ENCODE data around the gene TAF7. TPM values are rescaled to one million over a fixed set of nuclear protein-coding genes. Genes with fewer than 3 reads are reported as not detected.
"Not testable (repeated sequence)": the region's sequence is repeated elsewhere in the genome, so short reads cannot be mapped to it uniquely, and the experiment has no call there.

TAF7 gene
- total RNA-seq, 1 experiment from 2014 or later = 44.4 TPM

GRCh38 chr5:141338538-141339306 is 18.1 kb upstream of the TAF7 start, which contains the start of gene PCDHGA2:
PCDHGA2 (plus strand) TSS chr5:141338760.
- no peak for DNase-seq (ENCODE audit: low spot score)

- not testable (repeated sequence) for DNase-seq (ENCODE audit: low spot score)
Measured at GRCh38 chr5:141332571-141332970, 12.0 kb upstream of the TAF7 start.

GRCh38 chr5:141330299-141331080 is 9.9 kb upstream of the TAF7 start, which contains the start of gene PCDHGA1:
PCDHGA1 (plus strand) TSS chr5:141330514.
- peak; percentile 47 for DNase-seq (ENCODE audit: low spot score)

GRCh38 chr5:141328231-141328630 is 7.6 kb upstream of the TAF7 start:
- DNase-seq (ENCODE audit: low spot score) = no peak

GRCh38 chr5:141326088-141326854 is 5.7 kb upstream of the TAF7 start:
- DNase-seq (ENCODE audit: low spot score) = no peak

- DNase-seq (ENCODE audit: low spot score) = no peak
Measured at GRCh38 chr5:141322261-141322660, 1.7 kb upstream of the TAF7 start.

GRCh38 chr5:141319699-141320098 is 885 bp downstream of the TAF7 start:
- no peak for DNase-seq (ENCODE audit: low spot score)

GRCh38 chr5:141319202-141319601 is 1.4 kb downstream of the TAF7 start:
- no peak for DNase-seq (ENCODE audit: low spot score)

- DNase-seq (ENCODE audit: low spot score) = not testable (repeated sequence)
Measured at GRCh38 chr5:141316963-141317362, 3.6 kb downstream of the TAF7 start.

GRCh38 chr5:141313711-141314110 is 6.9 kb downstream of the TAF7 start:
- no peak for DNase-seq (ENCODE audit: low spot score)

GRCh38 chr5:141306630-141307029 is 14.0 kb downstream of the TAF7 start:
- DNase-seq (ENCODE audit: low spot score) = no peak

- no peak for DNase-seq (ENCODE audit: low spot score)
Measured at GRCh38 chr5:141303756-141304155, 16.8 kb downstream of the TAF7 start, which contains the start of gene SLC25A2. SLC25A2 (minus strand) TSS chr5:141304049; CDS start chr5:141303865, 184 bp downstream.

- DNase-seq (ENCODE audit: low spot score) = no peak
Measured at GRCh38 chr5:141298376-141298775, 22.2 kb downstream of the TAF7 start.

GRCh38 chr5:141272906-141273305 is 47.7 kb downstream of the TAF7 start:
- peak; percentile 25 for DNase-seq (ENCODE audit: low spot score)

- no peak for DNase-seq (ENCODE audit: low spot score)
Measured at GRCh38 chr5:141269195-141269594, 51.4 kb downstream of the TAF7 start.

Other genes starting within 250 kb of the TAF7 start
- gene PCDHB2, start 226.2 kb downstream of the TAF7 start, total RNA-seq (2014; rRNA removed; shearing (Covaris generic)) = 0.13 TPM in 1 of 2 replicates, not detected in the other
- gene PCDHB3, start 220.3 kb downstream of the TAF7 start, total RNA-seq (2014; rRNA removed; shearing (Covaris generic)) = 0.03 TPM in 1 of 2 replicates, not detected in the other
- gene PCDHB4, start 199.0 kb downstream of the TAF7 start, total RNA-seq (2014; rRNA removed; shearing (Covaris generic)) = not detected in 2 replicates
- gene PCDHB5, start 185.6 kb downstream of the TAF7 start, total RNA-seq (2014; rRNA removed; shearing (Covaris generic)) = not detected in 2 replicates
- gene PCDHB6, start 170.7 kb downstream of the TAF7 start, total RNA-seq (2014; rRNA removed; shearing (Covaris generic)) = not detected in 2 replicates
- 0.05 TPM in 2 replicates for gene PCDHB7, start 148.1 kb downstream of the TAF7 start, total RNA-seq (2014; rRNA removed; shearing (Covaris generic))
- gene PCDHB8, start 143.0 kb downstream of the TAF7 start, total RNA-seq (2014; rRNA removed; shearing (Covaris generic)) = 0.16 TPM in 1 of 2 replicates, not detected in the other
- gene PCDHB16, start 138.4 kb downstream of the TAF7 start, total RNA-seq (2014; rRNA removed; shearing (Covaris generic)) = 0.05 and 0.69 TPM in 2 replicates
- 0.03 and 0.25 TPM in 2 replicates for gene PCDHB9, start 133.6 kb downstream of the TAF7 start, total RNA-seq (2014; rRNA removed; shearing (Covaris generic))
- 0.05 TPM in 1 of 2 replicates, not detected in the other for gene PCDHB10, start 128.4 kb downstream of the TAF7 start, total RNA-seq (2014; rRNA removed; shearing (Covaris generic))
- gene PCDHB11, start 121.2 kb downstream of the TAF7 start, total RNA-seq (2014; rRNA removed; shearing (Covaris generic)) = 0.23 TPM in 1 of 2 replicates, not detected in the other
- gene PCDHB12, start 112.1 kb downstream of the TAF7 start, total RNA-seq (2014; rRNA removed; shearing (Covaris generic)) = 0.13 and 0.18 TPM in 2 replicates
- gene PCDHB13, start 106.9 kb downstream of the TAF7 start, total RNA-seq (2014; rRNA removed; shearing (Covaris generic)) = 0.05 and 0.15 TPM in 2 replicates
- 0.18 and 0.31 TPM in 2 replicates for gene PCDHB14, start 97.4 kb downstream of the TAF7 start, total RNA-seq (2014; rRNA removed; shearing (Covaris generic))
- 0.05 and 0.20 TPM in 2 replicates for gene PCDHB15, start 75.4 kb downstream of the TAF7 start, total RNA-seq (2014; rRNA removed; shearing (Covaris generic))
- 0.33 TPM in 1 of 2 replicates, not detected in the other for gene SLC25A2, start 16.7 kb downstream of the TAF7 start, total RNA-seq (2014; rRNA removed; shearing (Covaris generic))
- 0.21 and 0.61 TPM in 2 replicates for gene PCDHGA1, start 9.7 kb upstream of the TAF7 start, total RNA-seq (2014; rRNA removed; shearing (Covaris generic))
- 0.03 and 0.05 TPM in 2 replicates for gene PCDHGA2, start 18.0 kb upstream of the TAF7 start, total RNA-seq (2014; rRNA removed; shearing (Covaris generic))
- gene PCDHGA3, start 23.0 kb upstream of the TAF7 start, total RNA-seq (2014; rRNA removed; shearing (Covaris generic)) = 0.10 TPM in 1 of 2 replicates, not detected in the other
- gene PCDHGB1, start 29.3 kb upstream of the TAF7 start, total RNA-seq (2014; rRNA removed; shearing (Covaris generic)) = 0.10 and 0.23 TPM in 2 replicates
- 0.05 TPM in 1 of 2 replicates, not detected in the other for gene PCDHGA4, start 34.2 kb upstream of the TAF7 start, total RNA-seq (2014; rRNA removed; shearing (Covaris generic))
- 0.26 TPM in 1 of 2 replicates, not detected in the other for gene PCDHGB2, start 39.2 kb upstream of the TAF7 start, total RNA-seq (2014; rRNA removed; shearing (Covaris generic))
- 0.13 TPM in 2 replicates for gene PCDHGA5, start 43.4 kb upstream of the TAF7 start, total RNA-seq (2014; rRNA removed; shearing (Covaris generic))
- gene PCDHGB3, start 49.5 kb upstream of the TAF7 start, total RNA-seq (2014; rRNA removed; shearing (Covaris generic)) = 0.41 and 0.47 TPM in 2 replicates
- 0.21 and 0.48 TPM in 2 replicates for gene PCDHGA6, start 53.1 kb upstream of the TAF7 start, total RNA-seq (2014; rRNA removed; shearing (Covaris generic))
- 0.03 TPM in 1 of 2 replicates, not detected in the other for gene PCDHGA7, start 62.0 kb upstream of the TAF7 start, total RNA-seq (2014; rRNA removed; shearing (Covaris generic))
- 0.05 TPM in 1 of 2 replicates, not detected in the other for gene PCDHGB4, start 66.9 kb upstream of the TAF7 start, total RNA-seq (2014; rRNA removed; shearing (Covaris generic))
- gene PCDHGA8, start 71.8 kb upstream of the TAF7 start, total RNA-seq (2014; rRNA removed; shearing (Covaris generic)) = 0.10 TPM in 1 of 2 replicates, not detected in the other
- gene PCDHGB5, start 77.2 kb upstream of the TAF7 start, total RNA-seq (2014; rRNA removed; shearing (Covaris generic)) = not detected in 2 replicates
- 0.31 and 0.50 TPM in 2 replicates for gene PCDHGA9, start 82.0 kb upstream of the TAF7 start, total RNA-seq (2014; rRNA removed; shearing (Covaris generic))
- 0.18 and 0.33 TPM in 2 replicates for gene PCDHGB6, start 87.2 kb upstream of the TAF7 start, total RNA-seq (2014; rRNA removed; shearing (Covaris generic))
- 2.8 and 4.3 TPM in 2 replicates for gene PCDHGA10, start 92.2 kb upstream of the TAF7 start, total RNA-seq (2014; rRNA removed; shearing (Covaris generic))
- 0.66 and 2.1 TPM in 2 replicates for gene PCDHGB7, start 96.9 kb upstream of the TAF7 start, total RNA-seq (2014; rRNA removed; shearing (Covaris generic))
- 0.13 and 0.64 TPM in 2 replicates for gene PCDHGA11, start 100.3 kb upstream of the TAF7 start, total RNA-seq (2014; rRNA removed; shearing (Covaris generic))
- 0.13 and 0.37 TPM in 2 replicates for gene PCDHGA12, start 109.7 kb upstream of the TAF7 start, total RNA-seq (2014; rRNA removed; shearing (Covaris generic))
- gene PCDHGC3, start 155.2 kb upstream of the TAF7 start, total RNA-seq (2014; rRNA removed; shearing (Covaris generic)) = 1.8 and 2.1 TPM in 2 replicates
- 1.7 TPM in 1 of 2 replicates, not detected in the other for gene PCDHGC4, start 164.2 kb upstream of the TAF7 start, total RNA-seq (2014; rRNA removed; shearing (Covaris generic))
- gene PCDHGC5, start 168.3 kb upstream of the TAF7 start, total RNA-seq (2014; rRNA removed; shearing (Covaris generic)) = 0.61 TPM in 1 of 2 replicates, not detected in the other